Nephron (organoid): ENCODE measurements around the gene DOLK.

ENCODE experiments used
- H3K27ac Mint-ChIP-seq, 3 experiments: 2 replicates each; pipeline ENCODE4 v1.8.0; 2020; ENCODE audit warnings: mixed read lengths in 3 of 3, mild to moderate bottlenecking in 2 of 3, moderate library complexity in 1 of 3
- H3K27me3 Mint-ChIP-seq: 2 replicates; pipeline ENCODE4 v1.8.0; 2021; ENCODE audit warnings: low read depth, mild to moderate bottlenecking, moderate library complexity, mixed read lengths
- H3K36me3 Mint-ChIP-seq: 2 replicates; pipeline ENCODE4 v1.8.0; 2020; ENCODE audit warnings: low read depth, mixed read lengths
- H3K4me1 Mint-ChIP-seq: 2 replicates; pipeline ENCODE4 v1.8.0; 2020; ENCODE audit warnings: mixed read lengths
- H3K4me3 Mint-ChIP-seq, 3 experiments: 2 replicates each; pipeline ENCODE4 v1.8.0; 2020; ENCODE audit warnings: mild to moderate bottlenecking in 3 of 3, mixed read lengths in 3 of 3, moderate library complexity in 2 of 3
- H3K9me3 Mint-ChIP-seq: 2 replicates; pipeline ENCODE4 v1.8.0; 2020; ENCODE audit warnings: mixed read lengths
- TF ChIP-seq, protein P1 (sequence below), 3 experiments: fragments of 200-600 bp; sonication (generic); IDR thresholded peaks; one replicate each; pipeline ENCODE4 v1.5.0; 2021; ENCODE audit warnings: antibody characterized with exemption in 3 of 3; ENCODE audit not compliant: unreplicated experiment in 3 of 3

Gene DOLK

DNA sequence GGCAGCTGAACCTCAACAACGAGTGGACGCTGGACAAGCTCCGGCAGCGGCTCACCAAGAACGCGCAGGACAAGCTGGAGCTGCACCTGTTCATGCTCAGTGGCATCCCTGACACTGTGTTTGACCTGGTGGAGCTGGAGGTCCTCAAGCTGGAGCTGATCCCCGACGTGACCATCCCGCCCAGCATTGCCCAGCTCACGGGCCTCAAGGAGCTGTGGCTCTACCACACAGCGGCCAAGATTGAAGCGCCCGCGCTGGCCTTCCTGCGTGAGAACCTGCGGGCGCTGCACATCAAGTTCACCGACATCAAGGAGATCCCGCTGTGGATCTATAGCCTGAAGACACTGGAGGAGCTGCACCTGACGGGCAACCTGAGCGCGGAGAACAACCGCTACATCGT lies 39.0 kb downstream of the DOLK start:
- Mint-ChIP-seq H3K9me3 (no peaks in the 10 kb centered on the region), H3K4me1 (peaks cover 18% of the 10 kb centered on the region), H3K27me3 (no peaks in the 10 kb centered on the region), H3K36me3 (peaks cover 41% of the 10 kb centered on the region), H3K4me3 (no peak overlapping the region), H3K27ac (no peak overlapping the region)
- TF ChIP-seq, protein P1, sequence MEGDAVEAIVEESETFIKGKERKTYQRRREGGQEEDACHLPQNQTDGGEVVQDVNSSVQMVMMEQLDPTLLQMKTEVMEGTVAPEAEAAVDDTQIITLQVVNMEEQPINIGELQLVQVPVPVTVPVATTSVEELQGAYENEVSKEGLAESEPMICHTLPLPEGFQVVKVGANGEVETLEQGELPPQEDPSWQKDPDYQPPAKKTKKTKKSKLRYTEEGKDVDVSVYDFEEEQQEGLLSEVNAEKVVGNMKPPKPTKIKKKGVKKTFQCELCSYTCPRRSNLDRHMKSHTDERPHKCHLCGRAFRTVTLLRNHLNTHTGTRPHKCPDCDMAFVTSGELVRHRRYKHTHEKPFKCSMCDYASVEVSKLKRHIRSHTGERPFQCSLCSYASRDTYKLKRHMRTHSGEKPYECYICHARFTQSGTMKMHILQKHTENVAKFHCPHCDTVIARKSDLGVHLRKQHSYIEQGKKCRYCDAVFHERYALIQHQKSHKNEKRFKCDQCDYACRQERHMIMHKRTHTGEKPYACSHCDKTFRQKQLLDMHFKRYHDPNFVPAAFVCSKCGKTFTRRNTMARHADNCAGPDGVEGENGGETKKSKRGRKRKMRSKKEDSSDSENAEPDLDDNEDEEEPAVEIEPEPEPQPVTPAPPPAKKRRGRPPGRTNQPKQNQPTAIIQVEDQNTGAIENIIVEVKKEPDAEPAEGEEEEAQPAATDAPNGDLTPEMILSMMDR (IDR thresholded peaks at IDR 0.05; ENCODE audit: unreplicated experiment in 3 of 3) = no peak

GRCh38 chr9:128906741-128907140 lies 40.7 kb downstream of the DOLK start:
- H3K36me3 Mint-ChIP-seq = peaks cover 35% of the 10 kb centered on the region
- no peaks in the 10 kb centered on the region for H3K9me3 Mint-ChIP-seq
- TF ChIP-seq, protein P1 (IDR thresholded peaks at IDR 0.05; ENCODE audit: unreplicated experiment in 3 of 3) = no peak
- H3K4me3 Mint-ChIP-seq = no peak overlapping the region
- H3K27ac Mint-ChIP-seq = peak overlapping the region in 2 of 3 experiments; percentile 28 to 44
- H3K27me3 Mint-ChIP-seq = no peaks in the 10 kb centered on the region
- H3K4me1 Mint-ChIP-seq = peaks cover 7% of the 10 kb centered on the region

DNA sequence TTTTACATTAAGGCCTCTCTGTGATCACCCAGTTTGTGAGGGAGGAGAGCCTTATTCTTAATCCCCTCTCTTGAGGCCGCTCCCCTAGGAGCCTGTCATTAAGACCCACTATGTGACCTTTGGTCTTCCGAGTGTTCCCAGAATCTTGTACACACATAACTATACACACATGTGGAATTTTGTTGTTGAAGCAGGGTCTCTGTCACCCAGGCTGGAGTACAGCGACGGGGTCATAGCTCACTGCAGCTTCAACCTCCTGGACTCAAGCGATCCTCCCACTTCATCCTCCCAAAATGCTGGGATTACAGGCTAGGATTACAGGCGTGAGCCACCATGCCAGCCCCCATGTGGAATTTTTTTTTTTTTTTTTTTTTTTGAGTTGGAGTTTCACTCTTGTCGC lies 41.4 kb downstream of the DOLK start:
- TF ChIP-seq, protein P1 (IDR thresholded peaks at IDR 0.05; ENCODE audit: unreplicated experiment in 3 of 3) = no peak

GRCh38 chr9:128903871-128904620 lies 43.4 kb downstream of the DOLK start:
- no peaks in the 10 kb centered on the region for H3K9me3 Mint-ChIP-seq
- H3K27ac Mint-ChIP-seq = no peak overlapping the region
- peaks cover 4% of the 10 kb centered on the region for H3K4me1 Mint-ChIP-seq
- peaks cover 19% of the 10 kb centered on the region for H3K36me3 Mint-ChIP-seq
- TF ChIP-seq, protein P1 (IDR thresholded peaks at IDR 0.05; ENCODE audit: unreplicated experiment in 3 of 3) = no peak
- no peak overlapping the region for H3K4me3 Mint-ChIP-seq
- H3K27me3 Mint-ChIP-seq = no peaks in the 10 kb centered on the region

More for the DNA sequence above, 41.4 kb downstream of the DOLK start:
- H3K9me3 Mint-ChIP-seq = no peaks in the 10 kb centered on the region
- no peak overlapping the region for H3K4me3 Mint-ChIP-seq
- H3K4me1 Mint-ChIP-seq = peaks cover 7% of the 10 kb centered on the region
- no peaks in the 10 kb centered on the region for H3K27me3 Mint-ChIP-seq
- peaks cover 32% of the 10 kb centered on the region for H3K36me3 Mint-ChIP-seq
- no peak overlapping the region for H3K27ac Mint-ChIP-seq

GRCh38 chr9:128903079-128903461 lies 44.3 kb downstream of the DOLK start:
- Mint-ChIP-seq H3K4me3 (no peak overlapping the region), H3K27ac (no peak overlapping the region), H3K36me3 (peaks cover 14% of the 10 kb centered on the region), H3K9me3 (no peaks in the 10 kb centered on the region), H3K4me1 (no peaks in the 10 kb centered on the region), H3K27me3 (peaks cover 3% of the 10 kb centered on the region)
- TF ChIP-seq, protein P1 (IDR thresholded peaks at IDR 0.05; ENCODE audit: unreplicated experiment in 3 of 3) = no peak
